CD4-positive, alpha-beta T cell treated with Interleukin-4 for 4 hours (primary cell): ENCODE measurements around the gene FBXO34.

Experiments used
- DNase-seq: peaks from one replicate; pipeline ENCODE4 v3.0.0-alpha.2; 2020

Gene FBXO34, protein sequence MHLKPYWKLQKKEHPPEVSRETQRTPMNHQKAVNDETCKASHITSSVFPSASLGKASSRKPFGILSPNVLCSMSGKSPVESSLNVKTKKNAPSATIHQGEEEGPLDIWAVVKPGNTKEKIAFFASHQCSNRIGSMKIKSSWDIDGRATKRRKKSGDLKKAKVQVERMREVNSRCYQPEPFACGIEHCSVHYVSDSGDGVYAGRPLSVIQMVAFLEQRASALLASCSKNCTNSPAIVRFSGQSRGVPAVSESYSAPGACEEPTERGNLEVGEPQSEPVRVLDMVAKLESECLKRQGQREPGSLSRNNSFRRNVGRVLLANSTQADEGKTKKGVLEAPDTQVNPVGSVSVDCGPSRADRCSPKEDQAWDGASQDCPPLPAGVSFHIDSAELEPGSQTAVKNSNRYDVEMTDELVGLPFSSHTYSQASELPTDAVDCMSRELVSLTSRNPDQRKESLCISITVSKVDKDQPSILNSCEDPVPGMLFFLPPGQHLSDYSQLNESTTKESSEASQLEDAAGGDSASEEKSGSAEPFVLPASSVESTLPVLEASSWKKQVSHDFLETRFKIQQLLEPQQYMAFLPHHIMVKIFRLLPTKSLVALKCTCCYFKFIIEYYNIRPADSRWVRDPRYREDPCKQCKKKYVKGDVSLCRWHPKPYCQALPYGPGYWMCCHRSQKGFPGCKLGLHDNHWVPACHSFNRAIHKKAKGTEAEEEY

DNA sequence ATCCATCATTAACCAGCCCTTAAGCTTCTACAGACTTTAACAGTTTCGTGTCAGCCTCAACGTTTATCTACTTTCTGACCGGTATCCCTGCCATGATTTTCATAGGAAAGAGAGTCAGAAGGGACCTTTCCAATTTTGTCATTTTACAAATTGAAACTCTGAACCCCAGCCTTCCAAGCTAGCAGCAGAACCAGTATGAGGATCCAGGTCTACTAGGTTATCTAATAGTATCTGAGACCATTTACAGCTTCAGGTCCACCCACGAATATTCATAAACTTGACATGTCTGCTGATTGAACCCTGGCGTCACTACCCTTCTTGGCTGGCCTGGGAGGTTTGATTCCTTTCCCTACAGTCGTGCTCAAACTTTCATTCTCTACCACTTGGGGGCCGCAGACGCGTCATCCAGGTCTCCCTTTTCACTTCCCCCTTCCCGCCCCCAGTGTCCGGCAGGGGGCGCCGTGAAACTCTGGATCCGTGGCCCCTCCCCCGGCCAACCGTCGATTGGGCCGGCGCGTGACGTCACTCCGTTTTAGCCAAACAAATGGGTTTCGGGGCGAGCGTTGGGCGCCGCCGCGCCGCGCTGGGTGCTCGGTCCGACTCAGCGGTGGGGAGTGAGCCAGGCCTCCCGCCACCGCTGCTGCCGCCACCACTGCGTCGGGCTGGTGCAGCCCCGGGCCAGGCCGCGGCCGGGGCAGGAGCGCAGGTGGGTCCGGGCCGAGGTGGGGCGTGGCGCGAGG lies at the start of gene FBXO34:
FBXO34 (plus strand) TSS at position 590 of the 740 bp plus-strand sequence. CDS start 78,970 bp downstream, outside the sequence.
- DNase-seq: peak; percentile 97

DNA sequence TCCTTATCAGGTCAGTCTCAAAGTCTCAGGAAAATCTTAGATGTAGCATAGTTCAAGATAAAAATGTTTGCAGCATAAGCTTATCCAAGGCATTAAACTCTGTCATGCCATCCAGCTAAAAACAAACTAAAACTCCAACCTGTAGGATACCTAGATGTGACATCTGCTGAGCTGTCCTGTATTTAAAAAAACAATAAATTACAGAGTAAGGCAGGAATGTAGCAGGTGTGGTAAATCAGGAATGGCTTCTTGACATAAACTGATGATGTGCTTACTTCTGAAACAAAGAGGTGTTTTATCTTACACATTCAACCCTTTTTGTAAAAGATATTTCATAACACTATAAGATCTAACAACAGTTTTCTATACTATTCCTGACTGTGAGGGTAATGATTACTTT lies 49.3 kb upstream of the FBXO34 start:
- DNase-seq: no peak

- no peak for DNase-seq
These were observed 47.9 kb upstream of the FBXO34 start for GRCh38 chr14:55223364-55223763.

- no peak for DNase-seq
These were observed 43.0 kb upstream of the FBXO34 start for GRCh38 chr14:55228261-55228660.

GRCh38 chr14:55233591-55233990 lies 37.6 kb upstream of the FBXO34 start:
- DNase-seq: no peak

GRCh38 chr14:55238019-55238680 lies 33.1 kb upstream of the FBXO34 start:
- DNase-seq: no peak

DNA sequence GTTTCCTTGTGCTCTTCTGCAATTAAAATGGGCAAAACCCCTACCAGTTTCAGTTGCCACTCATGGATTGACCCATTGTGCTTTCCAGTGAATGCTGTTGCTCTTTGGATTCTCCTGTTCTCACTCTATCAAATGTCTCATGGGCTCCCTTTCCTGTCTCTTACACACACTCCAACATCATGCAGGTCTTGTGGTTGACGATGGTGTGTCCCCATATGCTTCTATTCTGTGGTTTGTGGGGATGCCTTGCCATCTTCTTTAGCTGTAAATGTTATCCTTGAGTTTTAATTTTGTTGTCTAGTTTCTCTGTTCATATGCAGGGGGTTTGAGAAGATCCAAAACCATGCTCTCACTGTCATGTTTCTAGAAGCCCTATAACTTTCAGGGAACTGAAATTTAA lies 31.9 kb upstream of the FBXO34 start:
- no peak for DNase-seq

DNA sequence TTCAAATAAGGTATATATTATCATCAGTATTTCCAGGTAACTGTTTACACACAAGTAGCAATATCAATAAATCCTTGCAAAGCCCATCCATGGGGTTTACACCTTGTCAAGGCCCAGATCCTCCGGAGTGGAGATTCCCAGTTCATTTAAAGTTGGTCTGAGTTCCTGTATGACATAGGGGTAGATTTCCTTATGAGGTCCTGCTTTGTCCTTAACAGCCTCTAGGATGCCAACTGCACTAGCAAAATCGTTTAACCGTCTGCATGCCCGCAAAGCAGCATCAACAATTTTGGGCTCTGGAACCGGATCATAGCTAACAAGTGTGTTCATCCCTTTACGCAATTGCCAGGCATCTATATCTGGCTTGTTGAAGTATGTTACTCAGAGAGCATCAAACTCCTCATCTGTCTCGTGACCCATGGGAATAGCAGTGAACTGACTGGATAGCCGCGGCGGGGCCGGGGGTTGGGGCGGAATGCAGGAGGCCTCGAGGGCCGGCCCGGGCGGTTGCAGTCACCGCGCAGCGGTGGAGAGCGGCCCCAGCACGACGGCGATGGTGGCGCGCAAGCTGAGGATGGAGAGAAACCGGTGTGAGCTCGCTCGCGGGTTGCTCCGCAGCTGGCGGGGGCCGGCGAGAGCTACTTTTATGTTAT lies 30.6 kb upstream of the FBXO34 start:
- DNase-seq: no peak

GRCh38 chr14:55241673-55242072 lies 29.5 kb upstream of the FBXO34 start:
- DNase-seq: no peak

GRCh38 chr14:55243386-55243785 lies 27.8 kb upstream of the FBXO34 start:
- no peak for DNase-seq

- no peak for DNase-seq
These were observed 27.4 kb upstream of the FBXO34 start for GRCh38 chr14:55243813-55244212.

GRCh38 chr14:55245657-55246268 lies 25.5 kb upstream of the FBXO34 start:
- peak; percentile 57 for DNase-seq

DNA sequence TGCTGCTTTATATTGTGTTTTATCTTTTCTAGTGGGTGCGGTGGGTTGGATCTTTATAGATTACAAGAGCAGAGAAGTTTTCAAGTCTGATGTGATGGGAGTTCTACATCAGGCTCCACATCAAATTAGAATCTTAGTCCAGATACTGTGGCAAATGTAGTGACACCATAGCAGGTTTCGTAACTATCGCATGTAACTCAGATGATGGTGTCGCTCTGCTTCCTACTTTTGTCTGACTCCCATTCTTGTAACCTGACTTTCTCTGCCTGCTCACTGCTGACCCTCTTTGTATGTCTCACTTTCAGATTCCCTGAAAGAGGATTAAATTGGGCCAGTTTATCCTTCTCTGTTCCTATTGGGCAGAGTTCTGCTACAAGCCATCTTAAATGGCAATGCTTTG lies 22.8 kb upstream of the FBXO34 start:
- DNase-seq: no peak

DNA sequence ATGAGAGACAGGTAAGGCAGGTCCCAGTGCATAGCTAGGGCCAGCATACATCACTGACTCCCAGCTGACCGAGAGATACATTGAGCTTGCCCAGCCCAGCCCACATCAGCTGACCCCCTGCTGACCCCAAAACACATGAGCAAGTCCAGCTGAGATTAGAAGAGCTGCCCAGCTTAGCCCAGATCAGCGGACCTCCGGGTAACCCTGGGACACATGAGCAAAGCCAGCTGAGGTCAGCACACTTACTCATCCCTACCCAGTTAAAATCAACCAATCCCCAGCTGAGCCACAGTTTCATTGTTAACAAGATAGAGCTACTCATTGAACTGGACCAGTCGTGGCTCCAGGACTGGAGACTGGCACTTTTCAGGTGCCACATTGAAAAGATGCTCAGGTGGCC lies 21.8 kb upstream of the FBXO34 start:
- no peak for DNase-seq

- DNase-seq: no peak
These were observed 17.9 kb upstream of the FBXO34 start for GRCh38 chr14:55253276-55253675.

DNA sequence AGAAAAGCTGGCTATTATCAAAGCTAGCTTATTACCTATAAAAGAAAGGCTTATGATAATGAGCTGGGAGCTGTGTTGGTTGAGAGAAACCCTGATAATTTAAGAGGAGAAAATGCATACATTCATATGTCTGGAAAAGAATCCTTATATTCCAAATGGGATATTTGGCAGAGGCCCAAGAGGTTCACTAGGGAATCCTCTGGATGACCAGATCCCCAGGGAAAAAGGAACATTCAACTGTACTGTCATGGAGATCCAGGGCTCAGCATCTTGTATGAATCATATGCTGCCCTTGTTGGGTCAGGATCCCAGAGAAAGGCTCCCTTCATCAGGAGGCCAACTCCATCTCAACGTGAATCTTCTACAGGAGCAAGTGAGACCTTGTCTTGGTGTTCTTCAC lies 16.6 kb upstream of the FBXO34 start:
- no peak for DNase-seq

- no peak for DNase-seq
These were observed 15.2 kb upstream of the FBXO34 start for GRCh38 chr14:55255979-55256378.

DNA sequence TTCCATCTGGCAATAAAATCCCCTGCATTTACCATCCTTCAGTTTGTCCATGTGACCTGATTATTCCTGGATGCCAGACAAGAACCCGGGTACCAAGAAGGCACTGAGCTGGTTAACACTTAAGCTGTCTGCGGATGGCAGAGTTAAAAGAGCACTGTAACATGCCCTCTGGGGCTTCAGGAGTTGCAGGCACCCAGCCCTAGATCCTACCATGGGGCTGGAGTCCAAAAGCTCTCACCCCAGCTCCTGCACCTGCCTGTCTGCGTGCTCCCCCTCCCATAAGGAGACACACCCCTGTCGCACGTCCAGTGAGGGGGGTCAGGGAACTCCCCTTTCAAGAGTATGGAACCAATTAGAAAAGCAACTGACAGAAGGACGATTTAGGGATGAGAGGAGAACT lies 14.6 kb upstream of the FBXO34 start:
- DNase-seq: no peak

GRCh38 chr14:55265197-55265596 lies 6.0 kb upstream of the FBXO34 start:
- DNase-seq: no peak

GRCh38 chr14:55267820-55268219 lies 3.4 kb upstream of the FBXO34 start:
- DNase-seq: no peak

- DNase-seq: peak; percentile 49
These were observed 514 bp downstream of the FBXO34 start for GRCh38 chr14:55271572-55272298.
